ENCODE measurements around the gene PTRHD1. TPM values are rescaled to one million over a fixed set of nuclear protein-coding genes. Genes with fewer than 3 reads are reported as not detected.

Gene PTRHD1
- total RNA-seq, 1 experiment from 2014 or later = 33.4 TPM

- CTCF ChIA-PET = no interaction called here
- Histone ChIP-seq H3K9me3 (ENCODE audit: low read depth, low read length, poor library complexity, severe bottlenecking) (no peaks in the 10 kb centered on the region), H3K36me3 (ENCODE audit: insufficient read depth, low read length, poor library complexity, severe bottlenecking) (peaks cover 12% of the 10 kb centered on the region), H3K27ac (ENCODE audit: low read depth, low read length, poor library complexity, severe bottlenecking) (no peak overlapping the region), H3K27me3 (replicated peaks; ENCODE audit: insufficient read depth, low read depth, low read length, poor library complexity) (no peaks in the 10 kb centered on the region), H3K4me1 (ENCODE audit: insufficient read depth, low read length, poor library complexity, severe bottlenecking) (no peaks in the 10 kb centered on the region), H3K4me3 (ENCODE audit: low read depth, low read length, poor library complexity, severe bottlenecking) (no peak overlapping the region)
- intact Hi-C loops (cut with micrococcal nuclease; ENCODE audit: unreplicated experiment) = no loop called here
- POLR2A ChIA-PET (ENCODE audit: low non-redundant PET) = no interaction called here
- DNase-seq (ENCODE audit: low spot score) = no peak
- TF ChIP-seq EZH2 (IDR thresholded peaks at IDR 0.05; ENCODE audit: borderline replicate concordance, low read depth, low read length, poor library complexity, severe bottlenecking) (no peak), CTCF (conservative IDR thresholded peaks at IDR 0.05; ENCODE audit: low read depth, low read length) (no peak)
- BruUV-seq (replicated peaks) = no TSS peak
Measured at GRCh38 chr2:24756789-24757188, 36.4 kb downstream of the PTRHD1 start.

- ChIA-PET CTCF (no interaction called here), POLR2A (ENCODE audit: low non-redundant PET) (no interaction called here)
- intact Hi-C loops (cut with micrococcal nuclease; ENCODE audit: unreplicated experiment) = no loop called here
- no peaks in the 10 kb centered on the region for H3K9me3 ChIP-seq (ENCODE audit: low read depth, low read length, poor library complexity, severe bottlenecking)
- peaks cover 12% of the 10 kb centered on the region for H3K36me3 ChIP-seq (ENCODE audit: insufficient read depth, low read length, poor library complexity, severe bottlenecking)
- H3K27ac ChIP-seq (ENCODE audit: low read depth, low read length, poor library complexity, severe bottlenecking) = no peak overlapping the region
- no peaks in the 10 kb centered on the region for H3K4me1 ChIP-seq (ENCODE audit: insufficient read depth, low read length, poor library complexity, severe bottlenecking)
- BruUV-seq (replicated peaks) = no TSS peak
- no peak for DNase-seq (ENCODE audit: low spot score)
- no peak for TF ChIP-seq CTCF (conservative IDR thresholded peaks at IDR 0.05; ENCODE audit: low read depth, low read length)
- TF ChIP-seq EZH2 (IDR thresholded peaks at IDR 0.05; ENCODE audit: borderline replicate concordance, low read depth, low read length, poor library complexity, severe bottlenecking) = no peak
- H3K27me3 ChIP-seq (replicated peaks; ENCODE audit: insufficient read depth, low read depth, low read length, poor library complexity) = no peaks in the 10 kb centered on the region
- H3K4me3 ChIP-seq (ENCODE audit: low read depth, low read length, poor library complexity, severe bottlenecking) = no peak overlapping the region
Measured at GRCh38 chr2:24754985-24755705, 38.0 kb downstream of the PTRHD1 start.

DNA sequence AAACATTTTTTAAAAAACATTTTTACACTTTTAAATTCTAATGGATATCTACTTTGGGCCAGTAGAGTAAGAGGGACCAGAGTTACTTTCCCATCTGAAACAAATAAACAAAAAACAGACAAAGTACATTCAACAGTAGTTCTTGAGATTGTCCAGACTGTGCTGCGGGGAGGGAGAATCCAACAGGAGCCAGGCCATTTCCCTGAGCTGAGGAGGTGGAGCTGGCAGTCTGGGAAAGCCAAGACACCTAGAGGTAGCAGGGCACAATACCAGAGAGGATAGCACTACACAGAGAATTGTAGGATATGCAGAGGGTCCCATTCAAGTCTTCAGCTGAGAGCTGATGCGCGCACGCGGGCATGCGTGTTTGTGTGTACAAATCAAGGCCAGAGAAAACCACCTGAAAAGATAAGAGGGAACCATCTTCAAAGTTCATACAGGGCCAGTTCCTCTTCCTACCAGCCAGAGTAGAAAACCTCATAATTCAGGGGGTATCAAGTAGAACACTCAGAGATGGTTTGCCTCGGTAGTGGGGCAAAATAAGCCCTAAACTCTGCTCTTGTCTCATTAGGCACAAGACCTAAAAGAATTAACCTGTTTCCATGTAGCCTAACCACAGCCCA is 44.0 kb downstream of the PTRHD1 start:
- no TSS peak for BruUV-seq (replicated peaks)
- intact Hi-C loops (cut with micrococcal nuclease; ENCODE audit: unreplicated experiment) = no loop called here
- H3K9me3 ChIP-seq (ENCODE audit: low read depth, low read length, poor library complexity, severe bottlenecking) = no peaks in the 10 kb centered on the region
- H3K27ac ChIP-seq (ENCODE audit: low read depth, low read length, poor library complexity, severe bottlenecking) = no peak overlapping the region
- CTCF ChIA-PET = no interaction called here
- POLR2A ChIA-PET (ENCODE audit: low non-redundant PET) = no interaction called here
- no peak overlapping the region for H3K4me3 ChIP-seq (ENCODE audit: low read depth, low read length, poor library complexity, severe bottlenecking)
- H3K36me3 ChIP-seq (ENCODE audit: insufficient read depth, low read length, poor library complexity, severe bottlenecking) = no peaks in the 10 kb centered on the region
- DNase-seq (ENCODE audit: low spot score) = no peak
- no peaks in the 10 kb centered on the region for H3K27me3 ChIP-seq (replicated peaks; ENCODE audit: insufficient read depth, low read depth, low read length, poor library complexity)
- H3K4me1 ChIP-seq (ENCODE audit: insufficient read depth, low read length, poor library complexity, severe bottlenecking) = no peaks in the 10 kb centered on the region
- TF ChIP-seq EZH2 (IDR thresholded peaks at IDR 0.05; ENCODE audit: borderline replicate concordance, low read depth, low read length, poor library complexity, severe bottlenecking) (no peak), CTCF (conservative IDR thresholded peaks at IDR 0.05; ENCODE audit: low read depth, low read length) (no peak)
